Hair follicle dermal papilla cell (primary cell): ENCODE results near the gene HYOU1. TPM values are rescaled to one million over a fixed set of nuclear protein-coding genes. Genes with fewer than 3 reads are reported as not detected.

ENCODE experiments used
- small RNA-seq: library from RNA; depleted of rRNA; stranded (forward); fragments of <200 nt; gene quantifications from one replicate; pipeline ENCODE3, GENCODE V24; 2012
- total RNA-seq: library from RNA; depleted of rRNA; stranded (reverse); fragments of >200 nt; gene quantifications from 2 replicates; pipeline ENCODE4 v1.2.3, GENCODE V29; 2012

HYOU1 gene, protein sequence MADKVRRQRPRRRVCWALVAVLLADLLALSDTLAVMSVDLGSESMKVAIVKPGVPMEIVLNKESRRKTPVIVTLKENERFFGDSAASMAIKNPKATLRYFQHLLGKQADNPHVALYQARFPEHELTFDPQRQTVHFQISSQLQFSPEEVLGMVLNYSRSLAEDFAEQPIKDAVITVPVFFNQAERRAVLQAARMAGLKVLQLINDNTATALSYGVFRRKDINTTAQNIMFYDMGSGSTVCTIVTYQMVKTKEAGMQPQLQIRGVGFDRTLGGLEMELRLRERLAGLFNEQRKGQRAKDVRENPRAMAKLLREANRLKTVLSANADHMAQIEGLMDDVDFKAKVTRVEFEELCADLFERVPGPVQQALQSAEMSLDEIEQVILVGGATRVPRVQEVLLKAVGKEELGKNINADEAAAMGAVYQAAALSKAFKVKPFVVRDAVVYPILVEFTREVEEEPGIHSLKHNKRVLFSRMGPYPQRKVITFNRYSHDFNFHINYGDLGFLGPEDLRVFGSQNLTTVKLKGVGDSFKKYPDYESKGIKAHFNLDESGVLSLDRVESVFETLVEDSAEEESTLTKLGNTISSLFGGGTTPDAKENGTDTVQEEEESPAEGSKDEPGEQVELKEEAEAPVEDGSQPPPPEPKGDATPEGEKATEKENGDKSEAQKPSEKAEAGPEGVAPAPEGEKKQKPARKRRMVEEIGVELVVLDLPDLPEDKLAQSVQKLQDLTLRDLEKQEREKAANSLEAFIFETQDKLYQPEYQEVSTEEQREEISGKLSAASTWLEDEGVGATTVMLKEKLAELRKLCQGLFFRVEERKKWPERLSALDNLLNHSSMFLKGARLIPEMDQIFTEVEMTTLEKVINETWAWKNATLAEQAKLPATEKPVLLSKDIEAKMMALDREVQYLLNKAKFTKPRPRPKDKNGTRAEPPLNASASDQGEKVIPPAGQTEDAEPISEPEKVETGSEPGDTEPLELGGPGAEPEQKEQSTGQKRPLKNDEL
- total RNA-seq, result 110 and 138 TPM in 2 replicates

GRCh38 chr11:119057000-119057769, at the start of gene HYOU1:
Gene HYOU1, minus strand, starts transcription at chr11:119057205. Its CDS starts 1,045 bp downstream, at chr11:119056160.

GRCh38 chr11:119101759-119102423, 44.9 kb upstream of the HYOU1 start, which contains the start of gene DPAGT1:
Gene DPAGT1, minus strand, starts transcription at chr11:119101853. Its CDS starts 198 bp downstream, at chr11:119101655.

DNA sequence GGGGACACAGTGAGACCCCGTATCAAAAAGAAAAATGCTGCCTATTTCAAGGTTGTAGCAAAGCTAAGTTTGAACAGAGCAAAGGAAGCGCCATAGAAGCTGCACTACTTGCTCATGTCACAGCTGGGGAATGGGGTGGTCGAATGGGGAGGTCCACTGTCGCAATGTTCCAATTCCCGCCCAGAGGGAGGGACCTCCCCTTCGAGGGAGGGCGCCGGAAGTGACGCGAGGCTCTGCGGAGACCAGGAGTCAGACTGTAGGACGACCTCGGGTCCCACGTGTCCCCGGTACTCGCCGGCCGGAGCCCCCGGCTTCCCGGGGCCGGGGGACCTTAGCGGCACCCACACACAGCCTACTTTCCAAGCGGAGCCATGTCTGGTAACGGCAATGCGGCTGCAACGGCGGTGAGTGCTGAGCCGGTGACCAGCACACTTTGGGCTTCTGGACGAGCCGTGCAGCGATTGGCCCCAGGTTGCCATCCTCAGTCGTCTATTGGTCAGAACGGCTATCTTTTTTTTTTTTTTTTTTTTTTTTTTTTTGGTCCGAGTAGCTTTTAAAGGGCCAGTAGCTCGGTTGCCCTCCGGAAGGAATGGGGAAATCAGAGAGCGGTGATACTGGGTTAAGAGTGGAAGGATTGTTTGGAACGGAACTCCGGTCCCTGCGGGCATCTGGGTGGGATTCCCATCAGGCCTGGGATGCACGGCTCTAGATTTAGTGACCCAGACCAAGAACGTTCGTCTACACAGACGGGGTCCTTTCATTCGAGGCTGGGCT, 27.8 kb upstream of the HYOU1 start, which contains the start of gene HMBS:
Gene HMBS, plus strand, starts transcription at position 219 of the 774 bp plus-strand sequence. Its CDS starts 153 bp downstream, at position 372.

GRCh38 chr11:119067371-119068222, 10.6 kb upstream of the HYOU1 start, which contains the start of gene VPS11:
Gene VPS11, plus strand, starts transcription at chr11:119067818. Its CDS starts 6 bp downstream, at chr11:119067824.

DNA sequence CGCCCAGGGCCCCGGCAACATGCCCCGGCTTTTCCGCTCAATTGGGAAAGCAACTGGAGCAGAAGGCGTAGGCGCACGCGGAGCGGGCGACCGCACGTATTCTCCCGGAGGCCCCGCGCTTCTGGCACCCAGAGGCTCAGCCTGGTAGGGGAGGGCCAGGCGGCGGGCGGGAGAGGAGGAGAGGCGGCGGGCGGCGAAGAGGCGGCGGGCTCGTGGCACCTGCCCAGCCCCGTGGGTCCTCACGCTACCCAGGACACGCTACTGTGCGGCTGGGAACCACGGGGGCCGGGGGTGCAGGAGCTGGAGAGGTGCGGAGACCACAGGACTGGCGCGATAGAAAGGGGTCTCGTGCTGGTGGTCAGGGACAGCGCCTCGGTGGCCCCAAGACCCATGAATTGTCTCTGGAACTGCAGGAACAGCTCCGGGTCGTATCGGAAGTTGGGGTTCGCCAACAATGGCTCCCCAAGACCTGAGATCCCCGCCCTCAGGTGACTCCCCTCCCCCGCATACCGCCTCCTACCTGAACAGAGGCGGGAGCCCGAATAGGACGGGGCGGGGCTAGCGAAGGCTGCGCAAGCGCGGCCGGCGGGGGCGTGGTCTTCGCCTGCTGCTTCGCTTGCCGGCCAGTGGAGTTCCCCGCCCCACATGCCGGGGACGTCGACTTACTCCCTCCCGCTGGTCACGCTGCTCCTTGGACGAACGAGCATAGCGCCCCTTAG, 26.5 kb downstream of the HYOU1 start, which contains the start of gene SLC37A4:
Gene SLC37A4, minus strand, starts transcription at position 549 of the 719 bp plus-strand sequence.

GRCh38 chr11:119018074-119018938, 38.7 kb downstream of the HYOU1 start, which contains the start of the genes RPS25 and TRAPPC4:
Gene RPS25, minus strand, starts transcription at chr11:119018343. Its CDS starts 59 bp downstream, at chr11:119018284.
Gene TRAPPC4, plus strand, starts transcription at chr11:119018766. Its CDS starts 30 bp downstream, at chr11:119018796.

GRCh38 chr11:118997627-118998387, 59.2 kb downstream of the HYOU1 start, which contains the start of gene CENATAC:
Gene CENATAC, plus strand, starts transcription at chr11:118998138. Its CDS starts 60 bp downstream, at chr11:118998198.

Small RNA genes lying within 50 kb of the gene (small RNA-seq; reads per million reads assigned to genes)
- gene AP003392.2 (not detected), gene RF00017 (not detected), gene RF00019 (not detected)

Other genes with a start within 250 kb of the HYOU1 start
- gene CXCR5, start 173.3 kb downstream of the HYOU1 start, total RNA-seq, result not detected in 2 replicates
- 60.5 and 63.8 TPM in 2 replicates for gene BCL9L, start 131.3 kb downstream of the HYOU1 start, total RNA-seq
- gene UPK2, start 100.9 kb downstream of the HYOU1 start, total RNA-seq, result not detected in 2 replicates
- not detected in 2 replicates for gene FOXR1, start 85.4 kb downstream of the HYOU1 start, total RNA-seq
- gene CENATAC, start 59.1 kb downstream of the HYOU1 start, total RNA-seq, result 24.5 and 26.4 TPM in 2 replicates
- 360 and 436 TPM in 2 replicates for gene RPS25, start 38.9 kb downstream of the HYOU1 start, total RNA-seq
- gene TRAPPC4, start 38.4 kb downstream of the HYOU1 start, total RNA-seq, result 36.9 and 38.5 TPM in 2 replicates
- gene SLC37A4, start 26.3 kb downstream of the HYOU1 start, total RNA-seq, result 10.7 and 11.8 TPM in 2 replicates
- gene VPS11, start 10.6 kb upstream of the HYOU1 start, total RNA-seq, result 29.4 and 31.7 TPM in 2 replicates
- 7.3 and 9.7 TPM in 2 replicates for gene HMBS, start 27.7 kb upstream of the HYOU1 start, total RNA-seq
- 15.1 and 20.1 TPM in 2 replicates for gene DPAGT1, start 44.6 kb upstream of the HYOU1 start, total RNA-seq
- 2.8 and 4.4 TPM in 2 replicates for gene C2CD2L, start 50.1 kb upstream of the HYOU1 start, total RNA-seq
- gene HINFP, start 64.4 kb upstream of the HYOU1 start, total RNA-seq, result 18.0 and 25.3 TPM in 2 replicates
- 0.12 and 0.32 TPM in 2 replicates for gene ABCG4, start 91.8 kb upstream of the HYOU1 start, total RNA-seq
- 27.7 and 28.7 TPM in 2 replicates for gene NLRX1, start 111.5 kb upstream of the HYOU1 start, total RNA-seq
- gene NHERF4, start 128.3 kb upstream of the HYOU1 start, total RNA-seq, result not detected in 2 replicates
- gene CBL, start 149.1 kb upstream of the HYOU1 start, total RNA-seq, result 12.5 and 16.2 TPM in 2 replicates